ENCODE results near the gene TBRG4. TPM values are rescaled to one million over a fixed set of nuclear protein-coding genes. Genes with fewer than 3 reads are reported as not detected.

The TBRG4 gene
- total RNA-seq, 1 donor, result 46.6 TPM

DNA sequence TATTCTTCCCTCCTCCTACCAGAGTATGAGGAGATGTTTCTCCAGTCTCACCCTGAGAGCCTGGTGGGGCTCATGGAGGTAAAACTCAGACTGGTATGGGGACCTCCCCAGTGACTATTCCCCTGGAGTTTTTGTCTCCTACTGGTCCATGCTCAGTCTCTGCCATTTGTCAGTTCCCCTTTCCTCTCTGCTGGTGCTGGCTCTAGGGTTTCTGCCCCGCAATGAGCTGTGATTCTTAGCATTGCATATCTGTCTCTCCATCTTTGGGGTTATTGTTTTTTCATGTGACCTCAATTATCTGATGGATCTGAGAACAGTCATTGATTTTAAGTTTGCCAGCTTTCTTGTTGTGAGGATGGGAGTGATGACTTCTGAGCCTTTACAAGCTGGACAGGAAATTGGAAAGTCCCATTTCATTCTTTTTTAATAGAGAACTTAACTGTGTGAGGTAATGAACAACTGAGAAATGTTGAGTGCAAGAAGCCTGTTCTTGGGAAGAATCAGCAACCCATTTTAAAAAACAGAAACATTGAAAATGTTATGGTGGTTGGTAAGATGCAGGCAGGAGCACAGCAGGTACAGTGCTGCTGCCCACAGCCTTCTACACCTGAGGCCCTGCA lies 49.6 kb downstream of the TBRG4 start:
- TF ChIP-seq, protein P1, sequence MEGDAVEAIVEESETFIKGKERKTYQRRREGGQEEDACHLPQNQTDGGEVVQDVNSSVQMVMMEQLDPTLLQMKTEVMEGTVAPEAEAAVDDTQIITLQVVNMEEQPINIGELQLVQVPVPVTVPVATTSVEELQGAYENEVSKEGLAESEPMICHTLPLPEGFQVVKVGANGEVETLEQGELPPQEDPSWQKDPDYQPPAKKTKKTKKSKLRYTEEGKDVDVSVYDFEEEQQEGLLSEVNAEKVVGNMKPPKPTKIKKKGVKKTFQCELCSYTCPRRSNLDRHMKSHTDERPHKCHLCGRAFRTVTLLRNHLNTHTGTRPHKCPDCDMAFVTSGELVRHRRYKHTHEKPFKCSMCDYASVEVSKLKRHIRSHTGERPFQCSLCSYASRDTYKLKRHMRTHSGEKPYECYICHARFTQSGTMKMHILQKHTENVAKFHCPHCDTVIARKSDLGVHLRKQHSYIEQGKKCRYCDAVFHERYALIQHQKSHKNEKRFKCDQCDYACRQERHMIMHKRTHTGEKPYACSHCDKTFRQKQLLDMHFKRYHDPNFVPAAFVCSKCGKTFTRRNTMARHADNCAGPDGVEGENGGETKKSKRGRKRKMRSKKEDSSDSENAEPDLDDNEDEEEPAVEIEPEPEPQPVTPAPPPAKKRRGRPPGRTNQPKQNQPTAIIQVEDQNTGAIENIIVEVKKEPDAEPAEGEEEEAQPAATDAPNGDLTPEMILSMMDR (IDR thresholded peaks at IDR 0.05; ENCODE audit: insufficient read depth, low read length), result no peak
- DNase-seq (ENCODE audit: low read depth), result no peak
- no peak overlapping the region for H3K4me3 ChIP-seq (ENCODE audit: low read depth, low read length)

DNA sequence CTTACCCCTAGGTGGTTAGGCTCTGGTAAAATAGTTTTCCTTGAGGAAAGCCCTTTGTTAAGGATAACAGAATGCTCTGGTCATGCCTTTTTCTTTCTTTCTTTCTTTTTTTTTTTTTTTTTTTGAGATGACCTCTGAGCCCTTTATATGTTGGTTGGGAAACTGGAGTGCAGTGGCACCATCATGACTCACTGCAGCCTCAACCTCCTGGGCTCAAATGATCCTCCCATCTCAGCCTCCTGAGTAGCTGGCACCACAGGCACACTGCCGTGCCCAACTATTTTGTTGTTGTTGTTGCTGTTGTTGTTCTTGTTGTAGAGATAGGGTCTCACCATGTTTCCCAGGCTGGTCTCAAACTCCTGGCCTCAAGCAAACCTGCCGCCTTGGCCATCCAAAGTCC lies 50.1 kb downstream of the TBRG4 start:
- DNase-seq (ENCODE audit: low read depth), result no peak
- TF ChIP-seq, protein P1 (IDR thresholded peaks at IDR 0.05; ENCODE audit: insufficient read depth, low read length), result no peak
- no peak overlapping the region for H3K4me3 ChIP-seq (ENCODE audit: low read depth, low read length)

DNA sequence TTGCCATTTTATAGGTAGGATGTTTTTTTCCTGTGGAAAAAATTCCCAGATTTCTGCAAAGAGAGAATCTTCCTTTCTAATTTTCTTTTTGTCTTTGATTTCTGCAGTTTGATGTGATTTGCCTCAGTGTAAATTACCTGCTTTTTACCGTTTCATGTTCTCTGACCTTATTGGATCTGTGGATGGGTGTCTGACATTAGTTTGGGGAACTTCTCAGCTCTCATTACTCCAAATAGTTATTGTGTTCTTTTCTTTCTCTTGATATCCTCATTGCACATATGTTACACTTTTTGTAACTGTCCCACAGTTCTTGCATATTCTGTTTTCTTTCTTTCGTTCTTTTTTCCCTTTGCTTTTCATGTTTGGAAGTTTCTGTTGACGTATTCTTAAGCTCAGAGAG lies 51.2 kb downstream of the TBRG4 start:
- TF ChIP-seq, protein P1 (IDR thresholded peaks at IDR 0.05; ENCODE audit: insufficient read depth, low read length), result no peak
- no peak overlapping the region for H3K4me3 ChIP-seq (ENCODE audit: low read depth, low read length)
- no peak for DNase-seq (ENCODE audit: low read depth)

DNA sequence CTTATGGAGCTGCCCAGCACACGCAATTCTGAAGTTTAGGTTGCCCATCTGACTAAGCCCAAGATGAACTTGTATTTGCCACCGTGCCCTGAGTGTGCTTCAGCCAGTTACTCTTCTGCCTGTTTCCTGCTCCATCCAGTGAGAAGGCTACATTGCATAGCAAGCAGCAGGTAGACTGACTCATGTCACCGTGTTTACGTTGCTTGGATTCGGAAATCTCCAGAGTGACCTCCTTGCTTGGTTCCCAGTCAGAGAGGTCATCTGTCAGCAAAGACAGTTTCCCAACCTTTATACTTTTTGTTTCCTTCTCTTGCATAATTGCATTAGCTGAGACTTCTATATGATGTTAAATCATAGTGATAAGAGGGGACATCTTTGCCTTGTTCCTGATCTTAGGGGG lies 53.6 kb downstream of the TBRG4 start:
- DNase-seq (ENCODE audit: low read depth), result no peak
- TF ChIP-seq, protein P1 (IDR thresholded peaks at IDR 0.05; ENCODE audit: insufficient read depth, low read length), result no peak
- no peak overlapping the region for H3K4me3 ChIP-seq (ENCODE audit: low read depth, low read length)

DNA sequence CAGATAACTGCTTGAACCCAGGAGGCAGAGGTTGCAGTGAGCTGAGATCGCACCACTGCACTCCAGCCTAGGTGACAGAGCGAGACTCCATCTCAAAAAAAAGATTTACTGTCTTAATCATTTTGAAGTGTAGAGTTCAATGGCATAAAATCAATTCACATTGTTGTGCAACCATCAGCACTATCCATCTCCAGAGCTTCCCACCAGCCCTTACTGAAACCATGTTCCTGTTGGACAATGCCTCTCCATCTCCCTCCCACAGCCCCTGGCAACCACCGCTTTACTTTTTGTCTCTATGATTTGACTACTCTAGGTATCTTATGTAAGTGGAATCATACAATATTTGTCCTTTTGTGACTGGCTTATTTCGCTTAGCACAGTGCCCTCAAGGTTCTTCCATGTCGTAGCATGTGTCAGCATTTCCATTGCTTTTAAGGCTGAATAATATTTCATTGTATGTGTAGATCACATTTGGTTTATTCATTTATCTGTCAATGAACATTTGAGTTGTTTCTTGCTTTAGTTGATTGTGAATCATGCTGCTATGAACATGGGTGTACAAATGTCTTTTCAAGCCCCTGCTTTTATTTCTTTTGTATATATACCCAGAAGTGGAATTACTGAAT lies 55.8 kb downstream of the TBRG4 start:
- DNase-seq (ENCODE audit: low read depth), result no peak
- no peak overlapping the region for H3K4me3 ChIP-seq (ENCODE audit: low read depth, low read length)
- TF ChIP-seq, protein P1 (IDR thresholded peaks at IDR 0.05; ENCODE audit: insufficient read depth, low read length), result no peak

DNA sequence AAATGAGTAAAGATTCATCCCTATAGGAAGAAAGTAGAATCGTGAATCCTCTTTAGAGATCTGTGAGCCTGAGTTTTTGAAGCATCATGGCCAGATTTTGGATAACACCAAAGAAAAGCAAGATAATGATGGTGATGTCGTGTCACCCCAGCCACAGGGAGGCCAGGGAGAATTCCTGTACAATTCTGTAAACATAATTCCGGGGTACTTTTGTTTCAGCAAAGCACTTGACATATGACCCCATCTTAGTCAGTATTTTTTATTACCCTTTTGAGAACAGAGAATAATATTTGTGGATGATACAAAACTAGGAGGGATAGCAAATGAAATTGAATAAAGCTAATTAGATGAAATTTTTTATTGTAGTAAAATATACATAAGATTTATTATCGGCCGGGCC lies 56.5 kb downstream of the TBRG4 start:
- TF ChIP-seq, protein P1 (IDR thresholded peaks at IDR 0.05; ENCODE audit: insufficient read depth, low read length), result no peak
- no peak for DNase-seq (ENCODE audit: low read depth)
- H3K4me3 ChIP-seq (ENCODE audit: low read depth, low read length), result no peak overlapping the region
